Measurements from ENCODE around the gene FRAS1.

- TF ChIP-seq CTCF (IDR thresholded peaks at IDR 0.05) (no peak), POLR2A (IDR thresholded peaks at IDR 0.05) (no peak), POLR2AphosphoS5 (IDR thresholded peaks at IDR 0.05) (no peak), EP300 (IDR thresholded peaks at IDR 0.05) (no peak)
Observed at GRCh38 chr4:78169728-78170127, 112.6 kb downstream of the FRAS1 start.
